HEK293 (cell line): ENCODE data around the gene FAM171A2.

Source experiments
- CTCF ChIA-PET: fragments of 350-600 bp; formaldehyde crosslinking; extraction: SDS; loops from one replicate; lab custom pipeline; 2021; ENCODE audit warnings: antibody characterized with exemption; lab: Yijun Ruan, JAX
- POLR2A ChIA-PET: fragments of 300-600 bp; formaldehyde crosslinking; extraction: SDS; loops from one replicate; lab custom pipeline; 2020; ENCODE audit warnings: antibody characterized with exemption, inconsistent platforms; lab: Yijun Ruan, JAX
- H3K27ac ChIP-seq: fragments of 200-500 bp; sonication (Bioruptor generic); 2 replicates; pipeline ENCODE4 v1.5.1; 2014; ENCODE audit warnings: low read depth, low read length, control low read depth, inconsistent platforms; ENCODE audit errors: extremely low read depth
- H3K36me3 ChIP-seq, 2 experiments: fragments of 200-500 bp in 1 of 2; sonication (Bioruptor generic) in 1 of 2; 1 replicate in 1 of 2; 2 replicates in 1 of 2; pipeline ENCODE4 v1.5.1; 2014 to 2017; ENCODE audit warnings: inconsistent platforms in 2 of 2, low read length in 2 of 2; ENCODE audit not compliant: control insufficient read depth in 2 of 2, insufficient read depth in 1 of 2
- H3K4me1 ChIP-seq: fragments of 200-500 bp; sonication (Bioruptor generic); 2 replicates; pipeline ENCODE4 v1.5.1; 2014; ENCODE audit warnings: mild to moderate bottlenecking, low read length, inconsistent platforms; ENCODE audit not compliant: control insufficient read depth, insufficient read depth
- H3K4me3 ChIP-seq: 2 replicates; pipeline ENCODE4 v1.5.1; 2011; ENCODE audit warnings: low read depth, mild to moderate bottlenecking, control low read depth, low read length, moderate library complexity
- H3K9me3 ChIP-seq: fragments of 200-500 bp; sonication (Bioruptor generic); 2 replicates; pipeline ENCODE4 v1.5.1; 2014; ENCODE audit warnings: low read depth, low read length, inconsistent platforms; ENCODE audit not compliant: control insufficient read depth, insufficient read depth
- ATF2 ChIP-seq: fragments of 450-650 bp; formaldehyde crosslinking; IDR thresholded peaks from 2 replicates; pipeline ENCODE4 v1.5.1; 2016; ENCODE audit warnings: missing biosample characterization, missing genetic modification characterization, low read depth
- EGR2 ChIP-seq: fragments of 450-650 bp; formaldehyde crosslinking; IDR thresholded peaks from 2 replicates; pipeline ENCODE4 v1.5.1; 2016; ENCODE audit warnings: low read depth, missing biosample characterization, missing genetic modification characterization
- GLIS1 ChIP-seq: fragments of 450-650 bp; formaldehyde crosslinking; IDR thresholded peaks from 2 replicates; pipeline ENCODE4 v1.5.1; 2016; ENCODE audit warnings: missing biosample characterization, missing genetic modification characterization
- HOXA7 ChIP-seq: sonication (generic); formaldehyde crosslinking; IDR thresholded peaks from 2 replicates; pipeline ENCODE4 v1.8.1; 2022; ENCODE audit warnings: missing genetic modification reagents, borderline replicate concordance
- KLF16 ChIP-seq: fragments of 450-650 bp; formaldehyde crosslinking; IDR thresholded peaks from 2 replicates; pipeline ENCODE4 v1.5.1; 2017; ENCODE audit warnings: missing biosample characterization, missing genetic modification characterization
- PRDM6 ChIP-seq: fragments of 450-650 bp; formaldehyde crosslinking; IDR thresholded peaks from 2 replicates; pipeline ENCODE4 v1.5.1; 2017; ENCODE audit warnings: missing biosample characterization, missing genetic modification characterization
- SP2 ChIP-seq: fragments of 450-650 bp; formaldehyde crosslinking; IDR thresholded peaks from 2 replicates; pipeline ENCODE4 v1.5.1; 2016; ENCODE audit warnings: missing biosample characterization, missing genetic modification characterization
- ZBTB11 ChIP-seq: fragments of 450-650 bp; formaldehyde crosslinking; conservative IDR thresholded peaks from 2 replicates; pipeline ENCODE4 v1.5.1; 2016; ENCODE audit warnings: low read depth, missing biosample characterization, missing genetic modification characterization
- ZBTB48 ChIP-seq: fragments of 450-650 bp; formaldehyde crosslinking; IDR thresholded peaks from 2 replicates; pipeline ENCODE4 v1.5.1; 2016; ENCODE audit warnings: missing biosample characterization, missing genetic modification characterization
- ZFHX2 ChIP-seq: fragments of 450-650 bp; formaldehyde crosslinking; conservative IDR thresholded peaks from 2 replicates; pipeline ENCODE4 v1.5.1; 2016; ENCODE audit warnings: missing biosample characterization, missing genetic modification characterization
- ZNF174 ChIP-seq: fragments of 450-650 bp; formaldehyde crosslinking; IDR thresholded peaks from 2 replicates; pipeline ENCODE4 v1.5.0; 2017; ENCODE audit warnings: missing biosample characterization, mild to moderate bottlenecking, missing genetic modification characterization
- ZNF26 ChIP-seq: fragments of 450-650 bp; formaldehyde crosslinking; IDR thresholded peaks from 2 replicates; pipeline ENCODE4 v1.5.1; 2016; ENCODE audit warnings: missing biosample characterization, missing genetic modification characterization
- ZNF280C ChIP-seq: fragments of 450-650 bp; formaldehyde crosslinking; IDR thresholded peaks from 2 replicates; pipeline ENCODE4 v1.5.1; 2016; ENCODE audit warnings: missing biosample characterization, missing genetic modification characterization
- ZNF302 ChIP-seq: fragments of 450-650 bp; formaldehyde crosslinking; IDR thresholded peaks from 2 replicates; pipeline ENCODE4 v1.5.1; 2016; ENCODE audit warnings: missing biosample characterization, missing genetic modification characterization, low read depth
- ZNF350 ChIP-seq: fragments of 450-650 bp; formaldehyde crosslinking; IDR thresholded peaks from 2 replicates; pipeline ENCODE4 v1.5.0; 2017; ENCODE audit warnings: missing biosample characterization, mild to moderate bottlenecking, missing genetic modification characterization
- ZNF544 ChIP-seq: fragments of 450-650 bp; formaldehyde crosslinking; IDR thresholded peaks from 2 replicates; pipeline ENCODE4 v1.5.0; 2017; ENCODE audit warnings: missing biosample characterization, missing genetic modification characterization
- ZNF585B ChIP-seq: fragments of 450-650 bp; formaldehyde crosslinking; IDR thresholded peaks from 2 replicates; pipeline ENCODE4 v1.5.1; 2016; ENCODE audit warnings: missing biosample characterization, missing genetic modification characterization
- ZNF600 ChIP-seq: fragments of 450-650 bp; formaldehyde crosslinking; IDR thresholded peaks from 2 replicates; pipeline ENCODE4 v1.5.1; 2016; ENCODE audit warnings: missing biosample characterization, missing genetic modification characterization
- ZSCAN5A ChIP-seq: fragments of 450-650 bp; formaldehyde crosslinking; IDR thresholded peaks from 2 replicates; pipeline ENCODE4 v1.5.1; 2016; ENCODE audit warnings: missing biosample characterization, missing genetic modification characterization
- TF ChIP-seq, protein P1 (sequence below): fragments of 450-650 bp; formaldehyde crosslinking; IDR thresholded peaks from 2 replicates; pipeline ENCODE4 v1.5.1; 2017; ENCODE audit warnings: missing biosample characterization, missing genetic modification characterization

Gene FAM171A2

GRCh38 chr17:44308320-44308818 is 55.3 kb downstream of the FAM171A2 start, which contains the start of gene RUNDC3A (continued):
- no peak for TF ChIP-seq ZNF26 (tag by site-specific recombination)
- peak; percentile 91 for TF ChIP-seq SP2 (tag by site-specific recombination)
- TF ChIP-seq, all 188 proteins: peak for 29

GRCh38 chr17:44307387-44308186 is 56.1 kb downstream of the FAM171A2 start:
- CTCF ChIA-PET = interaction anchor here (0.6 kb wide), 1 partner anchor 371 kb away, joined by 3 read pairs; no protein-coding TSS in a partner anchor
- Histone ChIP-seq H3K4me3 (peak overlapping the region; percentile 36), H3K9me3 (no peaks in the 10 kb centered on the region), H3K27ac (no peak overlapping the region), H3K36me3 (no peaks in the 10 kb centered on the region), H3K4me1 (peaks cover 3% of the 10 kb centered on the region; the same call in 1 of the 2 replicates)
- POLR2A ChIA-PET = interaction anchor here (0.6 to 1.2 kb wide), 6 partner anchors 10 to 108 kb away, joined by 3 to 7 read pairs (median 4); partner anchors contain the start of gene ATXN7L3
- TF ChIP-seq ZBTB48 = peak; percentile 25; the same call in 1 of the 2 replicates
- no peak for TF ChIP-seq ZNF280C (tag by site-specific recombination)
- no peak for TF ChIP-seq ZNF585B (tag by site-specific recombination)
- TF ChIP-seq ZNF600 (tag by site-specific recombination) = 0 out of 2 replicates have a peak, but pooled peaks have one; percentile 13
- TF ChIP-seq ZNF544 (tag by site-specific recombination) = no peak
- TF ChIP-seq ZNF350 (tag by site-specific recombination) = no peak
- TF ChIP-seq ZFHX2 (tag by site-specific recombination) = peak; percentile 69
- no peak for TF ChIP-seq HOXA7 (CRISPR knock-in tag)
- TF ChIP-seq ZBTB11 (tag by site-specific recombination) = no peak
- peak; percentile 59; the same call in 1 of the 2 replicates for TF ChIP-seq EGR2 (tag by site-specific recombination)
- TF ChIP-seq PRDM6 (tag by site-specific recombination) = no peak
- TF ChIP-seq GLIS1 (tag by site-specific recombination) = peak; percentile 34; the same call in 1 of the 2 replicates
- TF ChIP-seq, protein P1, sequence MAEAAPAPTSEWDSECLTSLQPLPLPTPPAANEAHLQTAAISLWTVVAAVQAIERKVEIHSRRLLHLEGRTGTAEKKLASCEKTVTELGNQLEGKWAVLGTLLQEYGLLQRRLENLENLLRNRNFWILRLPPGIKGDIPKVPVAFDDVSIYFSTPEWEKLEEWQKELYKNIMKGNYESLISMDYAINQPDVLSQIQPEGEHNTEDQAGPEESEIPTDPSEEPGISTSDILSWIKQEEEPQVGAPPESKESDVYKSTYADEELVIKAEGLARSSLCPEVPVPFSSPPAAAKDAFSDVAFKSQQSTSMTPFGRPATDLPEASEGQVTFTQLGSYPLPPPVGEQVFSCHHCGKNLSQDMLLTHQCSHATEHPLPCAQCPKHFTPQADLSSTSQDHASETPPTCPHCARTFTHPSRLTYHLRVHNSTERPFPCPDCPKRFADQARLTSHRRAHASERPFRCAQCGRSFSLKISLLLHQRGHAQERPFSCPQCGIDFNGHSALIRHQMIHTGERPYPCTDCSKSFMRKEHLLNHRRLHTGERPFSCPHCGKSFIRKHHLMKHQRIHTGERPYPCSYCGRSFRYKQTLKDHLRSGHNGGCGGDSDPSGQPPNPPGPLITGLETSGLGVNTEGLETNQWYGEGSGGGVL (tag by site-specific recombination) = peak; percentile 7; the same call in 1 of the 2 replicates
- TF ChIP-seq KLF16 (tag by site-specific recombination) = no peak; the same call in 1 of the 2 replicates
- TF ChIP-seq ATF2 (tag by site-specific recombination) = no peak
- no peak for TF ChIP-seq ZNF302
- no peak for TF ChIP-seq ZSCAN5A (tag by site-specific recombination)
- no peak for TF ChIP-seq ZNF174 (tag by site-specific recombination)
